ENCODE results near the gene GMCL2.
"Not testable (repeated sequence)": the region's sequence is repeated elsewhere in the genome, so short reads cannot be mapped to it uniquely, and the experiment has no call there.

GMCL2 gene

DNA sequence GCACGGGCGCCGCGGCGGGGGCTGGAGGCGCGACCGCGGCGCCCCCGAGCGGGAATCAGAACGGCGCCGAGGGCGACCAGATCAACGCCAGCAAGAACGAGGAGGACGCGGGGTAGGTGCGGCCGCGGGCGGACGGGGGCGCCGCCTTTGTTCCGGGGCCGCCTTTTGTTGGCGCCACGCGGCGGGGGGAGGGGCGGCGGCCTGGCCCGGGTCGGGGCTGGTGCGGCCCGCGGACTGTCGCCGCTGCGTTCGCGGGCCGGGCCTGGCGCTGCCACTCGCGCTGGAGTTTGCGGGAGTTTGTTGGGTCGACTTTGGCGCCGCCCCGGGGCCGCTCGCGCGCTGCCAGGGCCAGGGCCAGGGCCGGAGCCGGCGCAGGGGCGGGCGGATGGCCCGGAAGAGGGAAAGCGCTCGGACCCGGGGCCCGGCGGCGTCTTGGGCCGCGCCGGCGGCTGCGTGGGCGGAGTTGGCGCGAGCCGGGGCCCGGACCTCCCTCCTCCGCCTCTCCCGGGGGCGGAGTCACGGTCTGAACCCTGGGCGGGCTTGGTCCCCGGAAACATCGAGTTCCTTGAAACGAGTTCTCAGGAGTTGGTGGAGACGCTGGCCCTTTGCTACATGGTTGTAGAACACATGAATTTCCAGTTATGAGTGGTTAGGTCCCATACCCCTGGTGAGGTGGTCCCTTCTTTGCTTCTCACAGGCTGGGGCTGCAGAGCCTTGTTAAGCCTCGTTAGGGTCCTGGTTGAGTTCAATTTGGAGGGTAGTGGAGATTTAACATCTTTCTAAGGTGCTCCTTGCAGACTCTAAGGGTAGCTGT, 18.0 kb upstream of the GMCL2 start:
- DNase-seq: peak; percentile 7

DNA sequence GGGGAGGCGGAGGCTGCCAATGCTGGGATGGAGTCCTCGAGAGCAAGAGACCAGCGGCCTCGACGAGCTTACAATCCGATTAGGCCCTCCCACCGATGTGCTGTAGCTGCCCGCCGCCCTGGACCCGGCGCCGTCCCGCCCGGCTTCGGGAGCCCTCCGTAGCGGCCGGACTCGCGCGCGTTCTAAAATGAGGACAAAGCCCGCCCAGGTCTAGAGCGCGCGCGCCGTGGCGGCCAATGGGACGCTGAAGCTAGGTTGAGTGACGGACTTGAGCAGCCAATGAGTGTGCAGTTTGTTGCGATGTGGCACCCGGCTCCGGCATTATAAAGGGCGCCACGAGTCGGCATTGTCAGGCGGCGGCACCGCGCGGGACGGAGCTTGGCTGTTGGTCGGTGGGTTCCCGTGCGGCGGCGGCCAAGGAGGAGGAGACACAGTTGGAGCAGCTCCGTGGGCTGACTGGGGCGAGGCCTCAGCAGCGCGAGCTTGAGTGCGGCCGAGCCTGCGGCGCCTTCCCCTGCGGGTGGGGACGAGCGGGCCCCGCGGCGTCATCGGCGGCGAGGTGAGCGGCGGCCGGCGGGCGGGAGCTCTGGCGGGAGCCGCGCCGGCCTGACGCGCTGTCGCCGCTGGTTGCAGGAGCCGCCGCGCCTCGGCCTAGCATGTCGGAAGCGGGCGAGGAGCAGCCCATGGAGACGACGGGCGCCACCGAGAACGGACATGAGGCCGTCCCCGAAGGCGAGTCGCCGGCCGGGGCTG, 17.2 kb upstream of the GMCL2 start, which contains the start of gene HNRNPAB:
HNRNPAB (plus strand) TSS at position 352 of the 753 bp plus-strand sequence; CDS start at position 657, 305 bp downstream.
- DNase-seq: peak; percentile 83

DNA sequence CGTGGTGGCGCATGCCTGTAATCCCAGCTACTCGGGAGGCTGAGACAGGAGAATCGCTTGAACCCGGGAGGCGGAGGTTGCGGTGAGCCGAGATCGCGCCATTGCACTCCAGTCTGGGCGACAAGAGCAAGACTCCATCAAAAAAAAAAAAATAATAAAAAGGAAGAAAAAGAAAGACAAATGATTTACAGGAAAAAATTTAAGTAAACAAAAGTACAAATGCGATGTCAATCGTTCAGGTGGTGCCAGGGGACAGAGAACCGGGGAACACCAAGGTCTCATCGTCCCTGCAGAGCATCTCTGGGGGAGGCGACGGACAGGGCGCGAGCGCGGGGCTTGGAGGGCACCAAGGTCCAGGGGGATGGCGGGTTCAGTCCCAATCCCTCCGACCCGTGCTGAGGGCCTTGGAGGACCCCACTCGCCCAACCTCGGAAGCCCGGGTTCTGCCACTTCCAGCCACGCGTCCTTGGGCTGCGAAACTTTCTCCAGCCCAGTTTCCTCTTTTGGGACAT, 16.6 kb upstream of the GMCL2 start:
- no peak for DNase-seq

DNA sequence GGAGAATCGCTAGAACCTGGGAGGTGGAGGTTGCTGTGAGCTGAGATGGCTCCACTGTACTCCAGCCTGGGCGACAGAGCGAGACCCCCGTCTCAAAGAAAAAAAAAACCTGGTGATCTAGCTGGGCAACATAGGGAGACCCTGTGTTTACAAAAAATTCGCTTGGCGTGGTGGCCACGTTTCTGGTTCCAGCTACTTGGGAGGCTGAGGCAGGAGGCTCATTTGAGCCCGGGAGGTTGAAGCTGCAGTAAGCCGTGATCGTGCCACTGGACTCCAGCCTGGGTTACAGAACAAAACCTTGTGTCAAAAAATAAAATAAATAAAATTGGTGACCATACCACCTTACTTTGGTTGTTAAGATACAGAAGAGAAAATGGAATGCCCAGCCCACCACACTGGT, 15.4 kb upstream of the GMCL2 start:
- DNase-seq: no peak

DNA sequence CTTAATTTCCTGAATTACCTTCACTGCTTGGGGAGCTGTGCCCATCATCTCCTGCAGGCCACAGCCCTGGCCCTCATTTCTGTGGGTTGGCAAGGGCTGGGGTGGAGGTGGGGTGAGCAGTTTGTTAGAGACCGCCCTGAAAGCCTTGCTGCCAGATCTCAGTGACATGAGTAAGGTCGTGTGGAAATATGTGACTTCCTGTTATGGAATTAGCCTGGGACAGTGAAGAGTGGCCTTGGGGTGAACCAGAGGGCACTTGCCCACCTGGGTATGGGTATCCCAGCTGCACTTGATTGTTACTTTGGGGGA, 14.7 kb upstream of the GMCL2 start:
- DNase-seq: no peak

DNA sequence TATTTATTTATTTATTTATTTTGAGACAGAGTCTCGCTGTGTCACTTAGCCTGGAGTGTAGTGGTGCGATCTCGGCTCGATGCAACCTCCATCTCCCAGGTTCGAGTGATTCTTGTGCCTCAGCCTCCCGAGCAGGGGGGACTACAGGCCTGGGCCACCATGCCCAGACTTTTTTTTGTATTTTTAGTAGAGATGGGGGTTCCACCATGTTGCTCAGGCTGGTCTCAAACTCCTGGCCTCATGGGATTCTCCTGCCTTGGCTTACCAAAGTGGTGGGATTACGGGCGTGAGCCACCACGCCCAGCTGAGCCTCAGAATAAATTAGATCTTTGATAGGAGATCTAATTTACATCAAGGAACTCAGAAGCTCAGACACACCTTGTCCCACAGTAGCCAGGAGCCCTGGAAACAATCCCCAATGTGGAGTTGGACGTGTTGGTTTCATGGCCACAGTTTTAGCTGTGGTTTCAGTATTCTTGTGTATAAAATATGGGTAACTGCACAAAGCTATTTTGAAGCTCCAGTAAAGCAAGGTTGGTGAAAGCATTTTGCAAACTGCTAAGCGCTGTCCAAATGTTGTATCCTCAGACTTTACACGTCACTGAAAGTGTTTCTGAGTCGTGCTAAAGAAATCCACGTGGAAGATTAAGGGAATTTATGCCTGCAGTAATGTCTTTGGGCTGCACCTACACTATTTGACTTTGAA, 14.2 kb upstream of the GMCL2 start:
- DNase-seq: no peak

DNA sequence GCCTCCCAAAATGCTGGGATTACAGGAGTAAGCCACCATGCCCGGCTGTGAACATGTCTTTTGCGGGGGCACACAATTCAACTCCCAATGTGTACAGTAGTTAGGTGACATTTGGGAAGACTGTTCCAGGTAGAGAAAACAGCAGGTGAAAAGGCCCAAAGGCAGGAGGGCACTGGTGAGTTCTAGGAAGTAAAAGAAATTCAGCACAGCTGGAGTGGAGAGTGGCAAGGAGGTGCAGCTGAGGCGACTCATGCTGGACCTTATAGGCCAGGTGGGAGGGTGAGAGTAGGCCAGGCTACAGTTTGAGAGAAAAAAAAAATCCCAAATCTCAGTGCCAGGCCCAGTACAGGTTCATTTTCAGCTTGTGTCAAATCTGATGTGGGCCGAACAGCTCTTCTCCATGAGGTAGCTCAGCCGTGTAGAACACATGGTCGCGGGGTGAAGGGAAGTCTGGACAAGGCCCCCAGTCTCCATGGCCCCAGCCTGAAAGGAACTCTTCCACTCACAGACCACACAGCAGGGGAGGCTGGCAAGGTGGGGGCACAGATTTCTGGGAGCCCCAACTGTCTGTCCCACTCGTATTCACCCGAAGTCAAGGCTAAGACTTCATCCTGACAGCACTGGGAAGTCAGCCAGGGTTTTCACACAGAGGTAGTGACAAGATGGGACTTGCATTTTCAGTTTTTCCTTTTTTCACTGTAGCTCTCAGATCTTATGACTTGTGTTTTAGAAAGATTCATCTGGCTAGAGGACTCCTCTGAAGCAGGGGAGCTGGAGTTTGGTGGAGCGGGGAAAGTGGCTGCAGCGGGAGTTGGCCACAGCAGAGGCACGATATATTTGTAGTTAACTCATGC, 12.6 kb upstream of the GMCL2 start:
- no peak for DNase-seq

GRCh38 chr5:178198706-178199105, 11.5 kb upstream of the GMCL2 start:
- no peak for DNase-seq

- DNase-seq: not testable (repeated sequence)
Observed at GRCh38 chr5:178198151-178198550, 11.0 kb upstream of the GMCL2 start.

DNA sequence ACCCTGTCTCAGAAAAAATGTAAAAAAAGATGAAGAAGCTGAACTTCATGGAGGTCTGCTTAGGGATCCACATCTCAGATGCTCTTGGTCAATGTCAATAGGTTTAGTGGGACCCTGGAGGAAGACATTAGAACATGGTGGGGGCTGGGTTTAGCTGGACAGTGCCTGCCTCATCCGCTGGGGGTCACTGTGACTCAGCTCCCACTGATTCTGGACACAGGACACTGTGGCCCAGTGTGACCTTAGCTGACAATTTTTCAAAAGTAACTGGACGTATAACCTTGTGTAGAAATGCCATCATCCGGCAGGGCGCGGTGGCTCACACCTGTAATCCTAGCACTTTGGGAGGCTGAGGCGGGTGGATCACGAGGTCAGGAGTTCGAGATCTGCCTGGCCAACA, 9.8 kb upstream of the GMCL2 start:
- no peak for DNase-seq

DNA sequence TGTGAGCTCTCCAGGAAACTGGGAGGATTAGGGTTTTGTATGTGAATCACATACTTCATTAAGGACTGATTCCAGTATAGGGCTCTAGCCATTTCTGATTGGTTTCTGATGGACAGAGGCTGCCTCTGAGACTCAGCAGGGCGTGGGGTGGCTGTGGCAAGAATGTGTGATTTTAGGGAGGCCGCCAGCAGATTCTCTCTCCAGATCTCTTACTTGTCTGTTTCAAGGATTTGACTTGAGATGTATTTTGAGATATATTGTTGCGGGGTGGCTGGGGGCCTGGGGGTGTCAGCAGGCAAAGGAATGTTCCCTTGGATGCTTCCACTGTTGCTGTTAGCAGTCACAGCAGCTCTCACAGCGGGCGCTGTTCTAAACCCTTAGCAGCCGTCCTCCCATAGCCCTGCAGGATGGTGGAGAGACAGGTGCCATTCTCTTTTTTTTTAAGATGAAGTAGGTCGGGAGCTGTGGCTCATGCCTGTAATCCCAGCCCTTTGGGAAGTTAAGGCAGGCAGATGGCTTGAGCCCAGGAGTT, 9.2 kb upstream of the GMCL2 start:
- DNase-seq: no peak

GRCh38 chr5:178194026-178194425, 6.9 kb upstream of the GMCL2 start:
- no peak for DNase-seq

DNA sequence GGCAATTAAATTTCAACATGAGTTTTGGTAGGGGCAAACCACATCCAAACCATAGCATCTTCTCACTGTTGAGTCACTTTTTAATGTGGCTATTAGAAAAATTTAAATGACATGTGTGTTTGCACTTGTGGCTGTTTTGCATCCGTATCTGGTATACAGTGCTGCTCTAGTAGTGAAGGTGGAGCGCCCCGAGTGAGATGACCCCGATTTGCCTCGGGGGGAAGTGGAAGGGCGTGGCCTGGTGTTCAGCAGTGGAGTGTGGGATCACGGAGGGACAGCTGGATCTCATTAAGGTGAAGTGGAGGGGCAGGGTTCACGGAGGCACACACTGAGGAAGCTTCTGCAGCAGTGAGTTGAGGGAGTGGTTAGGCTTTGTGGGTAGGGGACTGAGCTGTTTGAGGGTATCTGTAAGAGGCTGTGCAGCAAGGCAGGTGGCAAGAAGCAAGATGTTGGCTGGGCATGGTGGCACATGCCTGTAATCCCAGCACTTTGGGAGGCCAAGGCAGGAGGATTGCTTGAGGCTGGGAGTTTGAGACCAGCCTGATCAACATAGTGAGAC, 6.2 kb upstream of the GMCL2 start:
- DNase-seq: no peak

GRCh38 chr5:178192787-178193186, 5.6 kb upstream of the GMCL2 start:
- no peak for DNase-seq

GRCh38 chr5:178192244-178192643, 5.1 kb upstream of the GMCL2 start:
- DNase-seq: no peak

GRCh38 chr5:178191661-178192060, 4.5 kb upstream of the GMCL2 start:
- no peak for DNase-seq

GRCh38 chr5:178189433-178189832, 2.3 kb upstream of the GMCL2 start:
- DNase-seq: no peak

DNA sequence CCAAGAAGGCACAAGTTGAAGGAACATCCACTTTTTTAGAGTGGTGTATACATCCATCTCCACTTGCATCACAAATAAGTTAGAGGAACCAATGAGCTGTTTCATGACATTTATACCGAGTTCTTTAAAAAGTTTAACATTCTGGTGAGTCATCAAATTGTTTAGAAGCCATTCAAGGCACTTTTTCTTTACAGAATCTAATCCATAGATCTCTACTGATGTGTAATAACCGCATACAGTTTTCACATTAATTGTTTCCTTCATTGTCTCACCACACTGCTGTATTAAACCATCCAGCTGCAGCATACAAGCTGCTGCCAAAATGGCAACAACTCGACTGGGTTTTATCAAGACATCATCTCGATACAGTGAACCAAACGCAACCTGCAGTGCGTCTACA, 744 bp downstream of the GMCL2 start:
- DNase-seq: no peak

DNA sequence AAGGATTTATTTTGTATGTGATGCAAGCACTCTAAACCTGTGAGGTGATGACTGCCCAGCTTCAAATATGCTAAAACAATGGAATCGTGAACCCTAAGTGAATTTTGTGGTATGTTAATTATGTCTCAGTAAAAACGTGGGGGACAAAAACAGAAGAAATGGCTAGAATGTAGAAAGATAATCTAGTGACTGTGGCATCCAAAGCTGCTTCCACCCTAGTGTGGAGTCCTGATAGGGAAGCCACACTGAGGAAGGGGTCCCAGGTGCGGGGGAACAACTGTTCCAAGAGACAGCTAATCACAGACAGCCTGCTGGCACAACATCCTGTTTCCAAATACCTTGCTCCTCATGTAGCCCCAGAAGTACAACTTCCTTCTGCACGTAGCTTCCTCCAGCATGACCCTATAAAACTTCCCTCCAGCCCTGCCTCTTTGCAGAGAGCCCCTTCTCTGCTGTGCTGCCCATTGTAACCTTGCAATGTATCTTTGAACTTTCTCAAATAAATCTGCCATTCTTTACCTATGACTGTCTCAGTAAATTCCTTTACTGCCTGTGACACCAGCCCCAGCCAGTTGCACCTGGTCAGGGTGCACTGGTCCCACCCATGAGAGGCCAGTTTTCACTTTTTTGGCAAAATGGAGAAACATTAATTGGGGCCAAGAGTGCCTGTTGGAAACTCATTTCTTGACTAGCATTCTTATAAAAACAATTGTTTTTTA, 4.9 kb downstream of the GMCL2 start:
- DNase-seq: no peak

- DNase-seq: no peak
Observed at GRCh38 chr5:178180141-178180863, 6.9 kb downstream of the GMCL2 start.

DNA sequence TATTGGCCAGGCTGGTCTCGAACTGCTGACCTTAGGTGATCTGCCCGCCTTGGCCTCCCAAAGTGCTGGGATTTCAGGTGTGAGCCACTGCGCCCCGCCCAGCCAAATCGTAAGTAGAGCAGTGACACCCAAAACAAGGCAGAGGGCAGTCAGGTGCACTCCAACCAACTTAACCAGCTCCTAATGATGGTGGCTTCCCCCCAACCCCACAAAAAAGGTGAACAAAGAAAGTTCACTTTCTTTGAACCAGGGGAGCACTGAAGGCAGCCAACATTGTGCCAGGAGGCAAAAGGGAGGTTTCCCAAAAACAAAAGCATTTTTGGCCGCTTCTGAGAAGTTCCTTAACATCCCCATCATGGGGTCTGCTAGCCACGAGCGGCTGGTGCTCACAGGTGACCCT, 9.6 kb downstream of the GMCL2 start:
- DNase-seq: no peak

All from NCI-H1092 (cell line).